K562 (cell line): ENCODE measurements around the gene TCIRG1. TPM values are rescaled to one million over a fixed set of nuclear protein-coding genes. Genes with fewer than 3 reads are reported as not detected.
A peak's percentile ranks its signal among the peaks of the same experiment; 100 is the strongest.

ENCODE experiments used
- CBX3 ChIP-seq, 2 experiments: IDR thresholded peaks; 1 replicate in 1 of 2; 2 replicates in 1 of 2; pipeline ENCODE4 v1.6.1; 2012; ENCODE audit warnings: inconsistent platforms in 2 of 2, low read length in 2 of 2, borderline replicate concordance in 1 of 2, control low read depth in 1 of 2
- CXXC5 ChIP-seq: fragments of 250-450 bp; sonication (Bioruptor Pico); IDR thresholded peaks from 2 replicates; pipeline ENCODE4 v1.8.0; 2022; ENCODE audit warnings: inconsistent platforms, mild to moderate bottlenecking, moderate library complexity
- EP300 ChIP-seq: IDR thresholded peaks from 2 replicates; pipeline ENCODE4 v1.6.1; 2012; ENCODE audit warnings: low read length, improper control_type of control experiment
- KDM5B ChIP-seq: fragments of 200-600 bp; sonication (generic); IDR thresholded peaks from 2 replicates; pipeline ENCODE4 v1.6.1; 2012; ENCODE audit warnings: low read depth, mild to moderate bottlenecking, moderate library complexity, low read length, control low read depth, inconsistent platforms; ENCODE audit not compliant: insufficient replicate concordance
- NCOA1 ChIP-seq: fragments of 450-650 bp; IDR thresholded peaks from 2 replicates; pipeline ENCODE4 v1.6.1; 2016; ENCODE audit warnings: low read depth
- NCOR1 ChIP-seq: fragments of 450-650 bp; IDR thresholded peaks from 2 replicates; pipeline ENCODE4 v1.6.1; 2016; ENCODE audit warnings: mild to moderate bottlenecking, moderate library complexity
- SMAD4 ChIP-seq: fragments of 250-450 bp; sonication (Bioruptor Pico); conservative IDR thresholded peaks from 2 replicates; pipeline ENCODE4 v1.8.0; 2021; ENCODE audit warnings: inconsistent platforms, mild to moderate bottlenecking, moderate library complexity
- polyA plus RNA-seq, 8 experiments: library from polyadenylated mRNA; depleted of rRNA in 4 of 8; stranded (reverse) in 5 of 8; unstranded in 3 of 8; fragments of >200 nt; fragmentation: Nextera tagmentation in 2 of 8; fragmentation: Illumina TruSeq in 1 of 8; extraction: Ambion mirVana in 2 of 8; extraction: Trizol in 1 of 8; gene quantifications; 2 replicates each; pipeline versions ENCODE4 v1.2.1 to v1.2.3, GENCODE V29; 2011 to 2014; ENCODE audit warnings: inconsistent platforms in 1 of 8, missing spikeins in 1 of 8
- total RNA-seq, 7 experiments: library from RNA; depleted of rRNA in 6 of 7; stranded (reverse); fragments of >200 nt in 6 of 7; fragmentation: Illumina TruSeq in 2 of 7; extraction: Trizol in 2 of 7; gene quantifications; 2 replicates each; pipeline versions ENCODE4 v1.2.1 to v1.2.3, GENCODE V29; 2011 to 2021; ENCODE audit warnings: low replicate concordance in 1 of 7
- TF ChIP-seq, protein P1 (sequence below), 2 experiments: fragments of 450-650 bp; IDR thresholded peaks; 2 replicates each; pipeline ENCODE4 v1.6.1; 2016
- TF ChIP-seq, protein P2 (sequence below): sonication (generic); formaldehyde crosslinking; IDR thresholded peaks from 2 replicates; pipeline ENCODE4 v1.8.0; 2022; ENCODE audit warnings: mild to moderate bottlenecking, missing genetic modification reagents
- TF ChIP-seq, protein P3 (sequence below): IDR thresholded peaks from 2 replicates; pipeline ENCODE4 v1.6.1; 2016; ENCODE audit warnings: missing genetic modification characterization, missing compliant biosample characterization
- TF ChIP-seq, protein P4 (sequence below): IDR thresholded peaks from 3 replicates; pipeline ENCODE4 v1.6.1; 2011; ENCODE audit warnings: borderline replicate concordance, mild to moderate bottlenecking; ENCODE audit not compliant: insufficient read length, insufficient read depth
- TF ChIP-seq, protein P5 (sequence below): sonication (generic); formaldehyde crosslinking; IDR thresholded peaks from 2 replicates; pipeline ENCODE4 v1.8.1; 2023; ENCODE audit warnings: mild to moderate bottlenecking, missing genetic modification reagents, moderate library complexity
- TF ChIP-seq, protein P6 (sequence below): IDR thresholded peaks from 3 replicates; pipeline ENCODE4 v1.6.1; 2011; ENCODE audit warnings: borderline replicate concordance, mild to moderate bottlenecking, moderate library complexity; ENCODE audit not compliant: insufficient read length; ENCODE audit errors: extremely low read depth

Gene TCIRG1
- total and polyA plus RNA-seq, 9 of the 15 experiments (the other 6 are each of a cell fraction or from before 2014, with no cell fraction given): 0.49 to 143 (median 24.4) TPM

DNA sequence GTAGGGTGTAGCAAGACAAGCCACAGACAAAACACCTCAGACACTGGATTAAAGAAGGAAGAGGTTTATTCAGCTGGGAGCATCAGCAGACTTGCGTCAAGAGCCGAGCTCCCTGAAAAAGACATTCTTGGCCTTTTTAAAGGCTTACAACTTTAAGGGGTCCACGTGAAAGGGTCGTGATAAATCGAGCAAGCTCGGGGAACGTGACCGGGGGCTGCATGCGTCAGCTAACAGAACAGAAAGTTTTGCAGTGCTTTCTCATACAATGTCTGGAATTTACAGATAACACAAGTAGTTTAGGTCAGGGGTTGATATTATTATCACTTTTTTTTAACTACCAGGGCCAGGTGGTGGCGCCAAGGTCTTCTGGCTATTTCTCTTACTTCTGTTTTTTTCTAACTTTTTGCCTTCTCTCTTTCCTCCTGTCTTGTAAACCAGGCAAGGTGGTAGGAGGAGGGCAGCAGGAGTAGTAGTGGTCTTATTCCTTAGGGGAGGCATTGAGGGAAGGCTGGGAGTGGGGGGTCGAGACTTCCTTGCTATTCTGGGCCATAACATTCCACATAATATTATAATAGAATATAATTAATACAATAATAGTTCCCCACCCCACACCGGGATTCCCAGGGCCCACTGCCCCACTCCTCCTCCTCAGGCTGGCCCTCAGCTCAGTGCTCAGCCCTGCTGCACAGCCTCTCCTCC is 29.3 kb upstream of the TCIRG1 start (continued):
- TF ChIP-seq, protein P1, sequence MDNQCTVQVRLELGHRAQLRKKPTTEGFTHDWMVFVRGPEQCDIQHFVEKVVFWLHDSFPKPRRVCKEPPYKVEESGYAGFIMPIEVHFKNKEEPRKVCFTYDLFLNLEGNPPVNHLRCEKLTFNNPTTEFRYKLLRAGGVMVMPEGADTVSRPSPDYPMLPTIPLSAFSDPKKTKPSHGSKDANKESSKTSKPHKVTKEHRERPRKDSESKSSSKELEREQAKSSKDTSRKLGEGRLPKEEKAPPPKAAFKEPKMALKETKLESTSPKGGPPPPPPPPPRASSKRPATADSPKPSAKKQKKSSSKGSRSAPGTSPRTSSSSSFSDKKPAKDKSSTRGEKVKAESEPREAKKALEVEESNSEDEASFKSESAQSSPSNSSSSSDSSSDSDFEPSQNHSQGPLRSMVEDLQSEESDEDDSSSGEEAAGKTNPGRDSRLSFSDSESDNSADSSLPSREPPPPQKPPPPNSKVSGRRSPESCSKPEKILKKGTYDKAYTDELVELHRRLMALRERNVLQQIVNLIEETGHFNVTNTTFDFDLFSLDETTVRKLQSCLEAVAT (IDR thresholded peaks at IDR 0.05): no peak
- TF ChIP-seq NCOA1 (no peak), CBX3 (IDR thresholded peaks at IDR 0.05; ENCODE audit: borderline replicate concordance in 1 of 2, low read length in 2 of 2) (peak in 1 of 2 experiments; percentile 43; a peak in 1 of 3 replicates), SMAD4 (CRISPR knock-in tag) (peak; percentile 61), KDM5B (no peak), EP300 (peak; percentile 73), CXXC5 (peak; percentile 69), NCOR1 (peak; percentile 82)
- TF ChIP-seq, protein P2, sequence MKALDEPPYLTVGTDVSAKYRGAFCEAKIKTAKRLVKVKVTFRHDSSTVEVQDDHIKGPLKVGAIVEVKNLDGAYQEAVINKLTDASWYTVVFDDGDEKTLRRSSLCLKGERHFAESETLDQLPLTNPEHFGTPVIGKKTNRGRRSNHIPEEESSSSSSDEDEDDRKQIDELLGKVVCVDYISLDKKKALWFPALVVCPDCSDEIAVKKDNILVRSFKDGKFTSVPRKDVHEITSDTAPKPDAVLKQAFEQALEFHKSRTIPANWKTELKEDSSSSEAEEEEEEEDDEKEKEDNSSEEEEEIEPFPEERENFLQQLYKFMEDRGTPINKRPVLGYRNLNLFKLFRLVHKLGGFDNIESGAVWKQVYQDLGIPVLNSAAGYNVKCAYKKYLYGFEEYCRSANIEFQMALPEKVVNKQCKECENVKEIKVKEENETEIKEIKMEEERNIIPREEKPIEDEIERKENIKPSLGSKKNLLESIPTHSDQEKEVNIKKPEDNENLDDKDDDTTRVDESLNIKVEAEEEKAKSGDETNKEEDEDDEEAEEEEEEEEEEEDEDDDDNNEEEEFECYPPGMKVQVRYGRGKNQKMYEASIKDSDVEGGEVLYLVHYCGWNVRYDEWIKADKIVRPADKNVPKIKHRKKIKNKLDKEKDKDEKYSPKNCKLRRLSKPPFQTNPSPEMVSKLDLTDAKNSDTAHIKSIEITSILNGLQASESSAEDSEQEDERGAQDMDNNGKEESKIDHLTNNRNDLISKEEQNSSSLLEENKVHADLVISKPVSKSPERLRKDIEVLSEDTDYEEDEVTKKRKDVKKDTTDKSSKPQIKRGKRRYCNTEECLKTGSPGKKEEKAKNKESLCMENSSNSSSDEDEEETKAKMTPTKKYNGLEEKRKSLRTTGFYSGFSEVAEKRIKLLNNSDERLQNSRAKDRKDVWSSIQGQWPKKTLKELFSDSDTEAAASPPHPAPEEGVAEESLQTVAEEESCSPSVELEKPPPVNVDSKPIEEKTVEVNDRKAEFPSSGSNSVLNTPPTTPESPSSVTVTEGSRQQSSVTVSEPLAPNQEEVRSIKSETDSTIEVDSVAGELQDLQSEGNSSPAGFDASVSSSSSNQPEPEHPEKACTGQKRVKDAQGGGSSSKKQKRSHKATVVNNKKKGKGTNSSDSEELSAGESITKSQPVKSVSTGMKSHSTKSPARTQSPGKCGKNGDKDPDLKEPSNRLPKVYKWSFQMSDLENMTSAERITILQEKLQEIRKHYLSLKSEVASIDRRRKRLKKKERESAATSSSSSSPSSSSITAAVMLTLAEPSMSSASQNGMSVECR (CRISPR knock-in tag): no peak
- TF ChIP-seq, protein P3, sequence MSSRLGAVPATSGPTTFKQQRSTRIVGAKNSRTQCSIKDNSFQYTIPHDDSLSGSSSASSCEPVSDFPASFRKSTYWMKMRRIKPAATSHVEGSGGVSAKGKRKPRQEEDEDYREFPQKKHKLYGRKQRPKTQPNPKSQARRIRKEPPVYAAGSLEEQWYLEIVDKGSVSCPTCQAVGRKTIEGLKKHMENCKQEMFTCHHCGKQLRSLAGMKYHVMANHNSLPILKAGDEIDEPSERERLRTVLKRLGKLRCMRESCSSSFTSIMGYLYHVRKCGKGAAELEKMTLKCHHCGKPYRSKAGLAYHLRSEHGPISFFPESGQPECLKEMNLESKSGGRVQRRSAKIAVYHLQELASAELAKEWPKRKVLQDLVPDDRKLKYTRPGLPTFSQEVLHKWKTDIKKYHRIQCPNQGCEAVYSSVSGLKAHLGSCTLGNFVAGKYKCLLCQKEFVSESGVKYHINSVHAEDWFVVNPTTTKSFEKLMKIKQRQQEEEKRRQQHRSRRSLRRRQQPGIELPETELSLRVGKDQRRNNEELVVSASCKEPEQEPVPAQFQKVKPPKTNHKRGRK (tag): no peak
- TF ChIP-seq, protein P4, sequence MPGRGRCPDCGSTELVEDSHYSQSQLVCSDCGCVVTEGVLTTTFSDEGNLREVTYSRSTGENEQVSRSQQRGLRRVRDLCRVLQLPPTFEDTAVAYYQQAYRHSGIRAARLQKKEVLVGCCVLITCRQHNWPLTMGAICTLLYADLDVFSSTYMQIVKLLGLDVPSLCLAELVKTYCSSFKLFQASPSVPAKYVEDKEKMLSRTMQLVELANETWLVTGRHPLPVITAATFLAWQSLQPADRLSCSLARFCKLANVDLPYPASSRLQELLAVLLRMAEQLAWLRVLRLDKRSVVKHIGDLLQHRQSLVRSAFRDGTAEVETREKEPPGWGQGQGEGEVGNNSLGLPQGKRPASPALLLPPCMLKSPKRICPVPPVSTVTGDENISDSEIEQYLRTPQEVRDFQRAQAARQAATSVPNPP: no peak
- TF ChIP-seq, protein P5, sequence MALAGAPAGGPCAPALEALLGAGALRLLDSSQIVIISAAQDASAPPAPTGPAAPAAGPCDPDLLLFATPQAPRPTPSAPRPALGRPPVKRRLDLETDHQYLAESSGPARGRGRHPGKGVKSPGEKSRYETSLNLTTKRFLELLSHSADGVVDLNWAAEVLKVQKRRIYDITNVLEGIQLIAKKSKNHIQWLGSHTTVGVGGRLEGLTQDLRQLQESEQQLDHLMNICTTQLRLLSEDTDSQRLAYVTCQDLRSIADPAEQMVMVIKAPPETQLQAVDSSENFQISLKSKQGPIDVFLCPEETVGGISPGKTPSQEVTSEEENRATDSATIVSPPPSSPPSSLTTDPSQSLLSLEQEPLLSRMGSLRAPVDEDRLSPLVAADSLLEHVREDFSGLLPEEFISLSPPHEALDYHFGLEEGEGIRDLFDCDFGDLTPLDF (CRISPR knock-in tag): 0 out of 2 replicates have a peak, but pooled peaks have one; percentile 59
- TF ChIP-seq, protein P6, sequence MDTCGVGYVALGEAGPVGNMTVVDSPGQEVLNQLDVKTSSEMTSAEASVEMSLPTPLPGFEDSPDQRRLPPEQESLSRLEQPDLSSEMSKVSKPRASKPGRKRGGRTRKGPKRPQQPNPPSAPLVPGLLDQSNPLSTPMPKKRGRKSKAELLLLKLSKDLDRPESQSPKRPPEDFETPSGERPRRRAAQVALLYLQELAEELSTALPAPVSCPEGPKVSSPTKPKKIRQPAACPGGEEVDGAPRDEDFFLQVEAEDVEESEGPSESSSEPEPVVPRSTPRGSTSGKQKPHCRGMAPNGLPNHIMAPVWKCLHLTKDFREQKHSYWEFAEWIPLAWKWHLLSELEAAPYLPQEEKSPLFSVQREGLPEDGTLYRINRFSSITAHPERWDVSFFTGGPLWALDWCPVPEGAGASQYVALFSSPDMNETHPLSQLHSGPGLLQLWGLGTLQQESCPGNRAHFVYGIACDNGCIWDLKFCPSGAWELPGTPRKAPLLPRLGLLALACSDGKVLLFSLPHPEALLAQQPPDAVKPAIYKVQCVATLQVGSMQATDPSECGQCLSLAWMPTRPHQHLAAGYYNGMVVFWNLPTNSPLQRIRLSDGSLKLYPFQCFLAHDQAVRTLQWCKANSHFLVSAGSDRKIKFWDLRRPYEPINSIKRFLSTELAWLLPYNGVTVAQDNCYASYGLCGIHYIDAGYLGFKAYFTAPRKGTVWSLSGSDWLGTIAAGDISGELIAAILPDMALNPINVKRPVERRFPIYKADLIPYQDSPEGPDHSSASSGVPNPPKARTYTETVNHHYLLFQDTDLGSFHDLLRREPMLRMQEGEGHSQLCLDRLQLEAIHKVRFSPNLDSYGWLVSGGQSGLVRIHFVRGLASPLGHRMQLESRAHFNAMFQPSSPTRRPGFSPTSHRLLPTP: no peak
